Loucy (cell line): ENCODE measurements around the gene SMG7.

Experiments used
- CTCF ChIP-seq: fragments of 200-600 bp; sonication (generic); conservative IDR thresholded peaks from 2 replicates; pipeline ENCODE4 v1.5.1; 2014; ENCODE audit warnings: mild to moderate bottlenecking, antibody characterized with exemption, low read length
- EZH2phosphoT487 ChIP-seq: fragments of 200-600 bp; IDR thresholded peaks from 2 replicates; pipeline ENCODE4 v1.6.1; 2018; ENCODE audit warnings: antibody characterized with exemption, mild to moderate bottlenecking, moderate library complexity, borderline replicate concordance

GRCh38 chr1:183438060-183438459 lies 34.2 kb upstream of the SMG7 start:
- TF ChIP-seq CTCF (no peak), EZH2phosphoT487 (no peak)
